HCT116 (cell line): Measurements from ENCODE around the gene ASB15. TPM values are rescaled to one million over a fixed set of nuclear protein-coding genes. Genes with fewer than 3 reads are reported as not detected.

Source experiments
- ATAC-seq: fragments of 200-7000 bp; cut with Tn5 transposase; 2 replicates; pipeline ENCODE4 v1.9.1; 2020; ENCODE audit warnings: mild to moderate bottlenecking, moderate library complexity
- BruUV-seq: library from RNA; stranded (reverse); fragments of 400-500 nt; replicated peaks from 2 replicates; lab custom pipeline; 2021; lab: Mats Ljungman, UMichigan
- CTCF ChIA-PET: fragments of 300-600 bp; sonication (Branson Sonifier 250); formaldehyde crosslinking; loops from one replicate; lab custom pipeline; 2021; ENCODE audit warnings: antibody characterized with exemption; lab: Charles Lee
- POLR2A ChIA-PET: fragments of 300-600, 350-600 bp; sonication (Branson Sonifier 250); formaldehyde crosslinking; loops from one replicate; lab custom pipeline; 2021; ENCODE audit warnings: antibody characterized with exemption; lab: Charles Lee
- RAD21 ChIA-PET, 2 experiments: fragments of 300-600 bp; sonication (Branson Sonifier 250); formaldehyde crosslinking; loops; one replicate each; lab custom pipeline; 2023; ENCODE audit warnings: low total read pairs in 2 of 2; ENCODE audit not compliant: uncharacterized antibody in 2 of 2, unreplicated experiment in 2 of 2, low non-redundant PET in 1 of 2; lab: Charles Lee
- DNase-seq: peaks from one replicate; pipeline ENCODE4 v3.0.0-alpha.2; 2010; ENCODE audit warnings: low read depth, low spot score
- H2AFZ ChIP-seq: fragments of 200-600 bp; shearing (Covaris generic), sonication (generic); 2 replicates; pipeline ENCODE4 v1.6.1; 2017; ENCODE audit warnings: low read depth, mixed run types, mixed read lengths, antibody characterized with exemption, low read length; ENCODE audit not compliant: poor library complexity, severe bottlenecking
- H3K27ac ChIP-seq: 2 replicates; pipeline ENCODE4 v1.5.1; 2012; ENCODE audit warnings: low read depth, low read length
- H3K27me3 ChIP-seq: fragments of 200-600 bp; sonication (generic); 2 replicates; pipeline ENCODE4 v1.6.1; 2016; ENCODE audit warnings: mixed run types, low read length, mixed read lengths; ENCODE audit not compliant: insufficient read depth
- H3K36me3 ChIP-seq, 2 experiments: fragments of 200-500 bp in 1 of 2; fragments of 200-600 bp in 1 of 2; sonication (Bioruptor generic) in 1 of 2; sonication (generic) in 1 of 2; 2 replicates each; pipeline versions ENCODE4 v1.5.1 to v1.6.1; 2014 to 2016; ENCODE audit warnings: low read length in 2 of 2, inconsistent platforms in 1 of 2, mixed read lengths in 1 of 2, mixed run types in 1 of 2; ENCODE audit not compliant: insufficient read depth in 2 of 2, control insufficient read depth in 1 of 2
- H3K4me1 ChIP-seq, 2 experiments: fragments of 200-600 bp in 1 of 2; sonication (generic) in 1 of 2; 2 replicates each; pipeline versions ENCODE4 v1.5.1 to v1.6.1; 2012 to 2017; ENCODE audit warnings: low read length in 2 of 2, inconsistent platforms in 1 of 2, mild to moderate bottlenecking in 1 of 2, mixed read lengths in 1 of 2, mixed run types in 1 of 2, moderate library complexity in 1 of 2; ENCODE audit not compliant: insufficient read depth in 2 of 2, control insufficient read depth in 1 of 2
- H3K4me2 ChIP-seq: fragments of 200-600 bp; sonication (generic); 2 replicates; pipeline ENCODE4 v1.6.1; 2017; ENCODE audit warnings: mixed run types, low read length, mixed read lengths
- H3K4me3 ChIP-seq, 2 experiments: fragments of 200-600 bp in 1 of 2; sonication (generic) in 1 of 2; replicated peaks in 1 of 2; 2 replicates each; pipeline ENCODE4 v1.5.1; 2011 to 2016; ENCODE audit warnings: low read length in 2 of 2, control low read depth in 1 of 2, low read depth in 1 of 2, mild to moderate bottlenecking in 1 of 2, mixed read lengths in 1 of 2, mixed run types in 1 of 2
- H3K79me2 ChIP-seq: fragments of 200-600 bp; sonication (generic); 2 replicates; pipeline ENCODE4 v1.6.1; 2017; ENCODE audit warnings: mild to moderate bottlenecking, mixed run types, low read length, moderate library complexity, mixed read lengths; ENCODE audit not compliant: insufficient read depth
- H3K9ac ChIP-seq: fragments of 200-600 bp; sonication (generic); 2 replicates; pipeline ENCODE4 v1.6.1; 2016; ENCODE audit warnings: low read length, mixed read lengths
- H3K9me2 ChIP-seq: fragments of 200-600 bp; sonication (generic), shearing (Covaris generic); 2 replicates; pipeline ENCODE4 v1.6.1; 2017; ENCODE audit warnings: mixed run types, mild to moderate bottlenecking, moderate library complexity; ENCODE audit not compliant: insufficient read depth
- H3K9me3 ChIP-seq, 2 experiments: fragments of 200-500 bp in 1 of 2; fragments of 200-600 bp in 1 of 2; sonication (Bioruptor generic) in 1 of 2; sonication (generic) in 1 of 2; 2 replicates each; pipeline ENCODE4 v1.6.1; 2014 to 2017; ENCODE audit warnings: low read length in 2 of 2, mixed read lengths in 2 of 2, inconsistent platforms in 1 of 2, low read depth in 1 of 2, mild to moderate bottlenecking in 1 of 2, mixed run types in 1 of 2, moderate library complexity in 1 of 2; ENCODE audit not compliant: control insufficient read depth in 1 of 2, insufficient read depth in 1 of 2
- H4K20me1 ChIP-seq: fragments of 200-600 bp; sonication (generic), shearing (Covaris generic); 2 replicates; pipeline ENCODE4 v1.6.1; 2017; ENCODE audit warnings: mixed run types, mild to moderate bottlenecking, moderate library complexity; ENCODE audit not compliant: insufficient read depth
- ATF3 ChIP-seq: IDR thresholded peaks from 2 replicates; pipeline ENCODE4 v1.6.1; 2012
- CEBPB ChIP-seq: IDR thresholded peaks from 2 replicates; pipeline ENCODE4 v1.6.1; 2012; ENCODE audit warnings: low read depth
- EGR1 ChIP-seq: IDR thresholded peaks from 2 replicates; pipeline ENCODE4 v1.6.1; 2012; ENCODE audit warnings: low read depth
- EZH2phosphoT487 ChIP-seq: fragments of 200-600 bp; IDR thresholded peaks from 2 replicates; pipeline ENCODE4 v1.6.1; 2018; ENCODE audit warnings: antibody characterized with exemption, borderline replicate concordance
- MAX ChIP-seq: IDR thresholded peaks from 2 replicates; pipeline ENCODE4 v1.6.1; 2012
- POLR2A ChIP-seq: IDR thresholded peaks from 2 replicates; pipeline ENCODE4 v1.7.0; 2011; ENCODE audit warnings: borderline replicate concordance; ENCODE audit not compliant: insufficient read depth, insufficient read length; ENCODE audit errors: extremely low read depth
- POLR2AphosphoS5 ChIP-seq: IDR thresholded peaks from 2 replicates; pipeline ENCODE4 v1.6.1; 2011; ENCODE audit warnings: mild to moderate bottlenecking, low read depth, low read length, moderate library complexity
- SP1 ChIP-seq: IDR thresholded peaks from 2 replicates; pipeline ENCODE4 v1.6.1; 2012; ENCODE audit warnings: low read depth
- SRF ChIP-seq: IDR thresholded peaks from 2 replicates; pipeline ENCODE4 v1.6.1; 2012; ENCODE audit warnings: low read depth
- ZFX ChIP-seq: fragments of 450-650 bp; IDR thresholded peaks from 2 replicates; pipeline ENCODE4 v1.6.1; 2017
- intact Hi-C: fragments of 100-400 bp; cut with micrococcal nuclease; formaldehyde crosslinking; loops from 2 replicates; pipeline ENCODE4 v1.10.0; 2022
- total RNA-seq: library from RNA; stranded (reverse); gene quantifications from one replicate; pipeline ENCODE4 v1.2.1, GENCODE V29; 2021; ENCODE audit not compliant: unreplicated experiment
- TF ChIP-seq, protein P1 (sequence below), 3 experiments: fragments of 200-600 bp in 1 of 3; sonication (generic) in 1 of 3; IDR thresholded peaks in 2 of 3; conservative IDR thresholded peaks in 1 of 3; 2 replicates each; pipeline ENCODE4 v1.5.1; 2012 to 2017; ENCODE audit warnings: low read depth in 2 of 3, low read length in 2 of 3, antibody characterized with exemption in 1 of 3, borderline replicate concordance in 1 of 3, control low read depth in 1 of 3, mild to moderate bottlenecking in 1 of 3, mixed read lengths in 1 of 3, mixed run types in 1 of 3, moderate library complexity in 1 of 3; ENCODE audit not compliant: insufficient read depth in 1 of 3

Gene ASB15
- total RNA-seq, 1 experiment from 2014 or later: not detected

- H3K9me2 ChIP-seq: no peaks in the 10 kb centered on the region; the same call in 1 of the 2 replicates
- CTCF ChIA-PET: no interaction called here
- no peak overlapping the region for H3K4me3 ChIP-seq
- H3K79me2 ChIP-seq: no peaks in the 10 kb centered on the region
- DNase-seq (no peak), ATAC-seq (no peak)
- H3K27ac ChIP-seq: no peak overlapping the region
- H3K36me3 ChIP-seq: no peaks in the 10 kb centered on the region
- TF ChIP-seq POLR2A (no peak), SP1 (no peak), MAX (no peak), CEBPB (no peak), EZH2phosphoT487 (no peak), ATF3 (no peak), EGR1 (no peak), ZFX (no peak), SRF (no peak)
- H2AFZ ChIP-seq: no peak overlapping the region
- no peak overlapping the region for H3K4me2 ChIP-seq
- H3K9ac ChIP-seq: no peak overlapping the region
- no TSS peak for BruUV-seq
- RAD21 ChIA-PET: no interaction called here
- intact Hi-C loops: no loop called here
- no peaks in the 10 kb centered on the region for H3K27me3 ChIP-seq
- no peaks in the 10 kb centered on the region for H4K20me1 ChIP-seq
- H3K9me3 ChIP-seq: no peaks in the 10 kb centered on the region
- POLR2A ChIA-PET: no interaction called here
- H3K4me1 ChIP-seq: no peaks in the 10 kb centered on the region
Observed at GRCh38 chr7:123658023-123658422, 56.4 kb downstream of the ASB15 start.

GRCh38 chr7:123660514-123661354 lies 59.1 kb downstream of the ASB15 start:
- no peaks in the 10 kb centered on the region for H3K9me2 ChIP-seq
- H3K36me3 ChIP-seq: no peaks in the 10 kb centered on the region
- no peak overlapping the region for H3K27ac ChIP-seq
- RAD21 ChIA-PET: no interaction called here
- intact Hi-C loops: no loop called here
- TF ChIP-seq, protein P1, sequence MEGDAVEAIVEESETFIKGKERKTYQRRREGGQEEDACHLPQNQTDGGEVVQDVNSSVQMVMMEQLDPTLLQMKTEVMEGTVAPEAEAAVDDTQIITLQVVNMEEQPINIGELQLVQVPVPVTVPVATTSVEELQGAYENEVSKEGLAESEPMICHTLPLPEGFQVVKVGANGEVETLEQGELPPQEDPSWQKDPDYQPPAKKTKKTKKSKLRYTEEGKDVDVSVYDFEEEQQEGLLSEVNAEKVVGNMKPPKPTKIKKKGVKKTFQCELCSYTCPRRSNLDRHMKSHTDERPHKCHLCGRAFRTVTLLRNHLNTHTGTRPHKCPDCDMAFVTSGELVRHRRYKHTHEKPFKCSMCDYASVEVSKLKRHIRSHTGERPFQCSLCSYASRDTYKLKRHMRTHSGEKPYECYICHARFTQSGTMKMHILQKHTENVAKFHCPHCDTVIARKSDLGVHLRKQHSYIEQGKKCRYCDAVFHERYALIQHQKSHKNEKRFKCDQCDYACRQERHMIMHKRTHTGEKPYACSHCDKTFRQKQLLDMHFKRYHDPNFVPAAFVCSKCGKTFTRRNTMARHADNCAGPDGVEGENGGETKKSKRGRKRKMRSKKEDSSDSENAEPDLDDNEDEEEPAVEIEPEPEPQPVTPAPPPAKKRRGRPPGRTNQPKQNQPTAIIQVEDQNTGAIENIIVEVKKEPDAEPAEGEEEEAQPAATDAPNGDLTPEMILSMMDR (IDR thresholded peaks at IDR 0.05 in 2 of 3, conservative IDR thresholded peaks at IDR 0.05 in 1 of 3; ENCODE audit: borderline replicate concordance in 1 of 3, insufficient read depth in 1 of 3, low read depth in 2 of 3, low read length in 2 of 3): no peak
- no peak for TF ChIP-seq EGR1
- no peak for TF ChIP-seq POLR2AphosphoS5
- no peak for TF ChIP-seq SRF
- no peak for TF ChIP-seq CEBPB
- DNase-seq: no peak
- POLR2A ChIA-PET: no interaction called here
- CTCF ChIA-PET: no interaction called here
- no TSS peak for BruUV-seq
- no peaks in the 10 kb centered on the region for H3K9me3 ChIP-seq
- no peak overlapping the region for H2AFZ ChIP-seq
- no peak for ATAC-seq
- H3K4me3 ChIP-seq: no peak overlapping the region
- no peak overlapping the region for H3K9ac ChIP-seq
- no peaks in the 10 kb centered on the region for H3K27me3 ChIP-seq
- H3K4me1 ChIP-seq: no peaks in the 10 kb centered on the region
- H4K20me1 ChIP-seq: no peaks in the 10 kb centered on the region
- no peak overlapping the region for H3K4me2 ChIP-seq
- no peaks in the 10 kb centered on the region for H3K79me2 ChIP-seq
